HCT116 (cell line): Measurements from ENCODE around the gene NEDD4.
"Not testable (repeated sequence)": the region's sequence is repeated elsewhere in the genome, so short reads cannot be mapped to it uniquely, and the experiment has no call there.

Experiments used
- CEBPB ChIP-seq: IDR thresholded peaks from 2 replicates; pipeline ENCODE4 v1.6.1; 2012; ENCODE audit warnings: low read depth
- ELF1 ChIP-seq: IDR thresholded peaks from 2 replicates; pipeline ENCODE4 v1.6.1; 2012; ENCODE audit warnings: low read depth, borderline replicate concordance
- EZH2 ChIP-seq: fragments of 200-600 bp; sonication (generic); IDR thresholded peaks from 2 replicates; pipeline ENCODE4 v1.6.1; 2017; ENCODE audit warnings: antibody characterized with exemption, mixed run types
- EZH2phosphoT487 ChIP-seq: fragments of 200-600 bp; IDR thresholded peaks from 2 replicates; pipeline ENCODE4 v1.6.1; 2018; ENCODE audit warnings: antibody characterized with exemption, borderline replicate concordance
- FOSL1 ChIP-seq: IDR thresholded peaks from 2 replicates; pipeline ENCODE4 v1.6.1; 2012; ENCODE audit warnings: low read depth
- POLR2A ChIP-seq: IDR thresholded peaks from 2 replicates; pipeline ENCODE4 v1.7.0; 2011; ENCODE audit warnings: borderline replicate concordance; ENCODE audit not compliant: insufficient read depth, insufficient read length; ENCODE audit errors: extremely low read depth
- POLR2AphosphoS5 ChIP-seq: IDR thresholded peaks from 2 replicates; pipeline ENCODE4 v1.6.1; 2011; ENCODE audit warnings: mild to moderate bottlenecking, low read depth, low read length, moderate library complexity
- SIN3A ChIP-seq: IDR thresholded peaks from 2 replicates; pipeline ENCODE4 v1.6.1; 2012; ENCODE audit warnings: low read depth
- SRF ChIP-seq: IDR thresholded peaks from 2 replicates; pipeline ENCODE4 v1.6.1; 2012; ENCODE audit warnings: low read depth
- ZNF274 ChIP-seq: fragments of 200-500 bp; sonication (Bioruptor generic); IDR thresholded peaks from 2 replicates; pipeline ENCODE4 v1.6.1; 2014; ENCODE audit warnings: mild to moderate bottlenecking, low read depth, low read length, inconsistent platforms
- TF ChIP-seq, protein P1 (sequence below), 3 experiments: fragments of 200-600 bp in 1 of 3; sonication (generic) in 1 of 3; IDR thresholded peaks in 2 of 3; conservative IDR thresholded peaks in 1 of 3; 2 replicates each; pipeline ENCODE4 v1.5.1; 2012 to 2017; ENCODE audit warnings: low read depth in 2 of 3, low read length in 2 of 3, antibody characterized with exemption in 1 of 3, borderline replicate concordance in 1 of 3, control low read depth in 1 of 3, mild to moderate bottlenecking in 1 of 3, mixed read lengths in 1 of 3, mixed run types in 1 of 3, moderate library complexity in 1 of 3; ENCODE audit not compliant: insufficient read depth in 1 of 3
- TF ChIP-seq, protein P2 (sequence below): IDR thresholded peaks from 2 replicates; pipeline ENCODE4 v1.6.1; 2012
- TF ChIP-seq, protein P3 (sequence below): IDR thresholded peaks from 2 replicates; pipeline ENCODE4 v1.6.1; 2012; ENCODE audit warnings: low read depth

DNA sequence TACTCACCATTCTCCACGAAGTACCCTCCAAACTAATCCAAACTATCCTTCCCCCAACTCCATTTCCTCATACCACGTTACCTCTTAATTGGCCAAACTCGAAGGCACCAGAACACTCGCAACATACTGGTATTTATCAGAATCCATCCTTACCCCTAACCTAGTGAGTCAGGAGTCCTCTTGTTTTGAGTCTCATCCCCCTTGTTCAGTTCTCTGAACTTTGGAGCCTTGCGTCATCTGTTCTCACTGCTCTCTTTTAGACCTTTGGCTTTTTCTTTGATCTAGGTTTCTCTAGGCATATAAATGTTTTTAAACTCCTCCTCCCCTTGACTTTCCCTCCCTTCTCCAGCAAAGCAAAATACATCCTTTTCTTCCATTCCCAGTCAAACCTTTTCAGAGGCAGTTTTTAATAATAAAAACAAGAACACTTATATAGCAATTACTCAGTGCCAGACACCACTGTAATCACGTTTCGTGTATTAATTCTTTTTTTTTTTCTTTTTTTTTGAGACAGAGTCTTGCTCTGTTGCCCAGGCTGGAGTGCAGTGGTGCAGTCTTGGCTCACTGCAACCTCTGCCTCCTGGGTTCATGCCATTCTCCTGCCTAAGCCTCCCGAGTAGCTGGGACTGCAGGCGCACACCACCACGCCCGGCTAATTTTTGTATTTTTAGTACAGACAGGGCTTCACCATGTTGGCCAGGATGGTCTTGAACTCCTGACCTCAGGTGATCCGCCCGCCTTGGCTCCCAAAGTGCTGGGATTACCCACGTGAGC is 40.7 kb downstream of the NEDD4 start:
- TF ChIP-seq, protein P1, sequence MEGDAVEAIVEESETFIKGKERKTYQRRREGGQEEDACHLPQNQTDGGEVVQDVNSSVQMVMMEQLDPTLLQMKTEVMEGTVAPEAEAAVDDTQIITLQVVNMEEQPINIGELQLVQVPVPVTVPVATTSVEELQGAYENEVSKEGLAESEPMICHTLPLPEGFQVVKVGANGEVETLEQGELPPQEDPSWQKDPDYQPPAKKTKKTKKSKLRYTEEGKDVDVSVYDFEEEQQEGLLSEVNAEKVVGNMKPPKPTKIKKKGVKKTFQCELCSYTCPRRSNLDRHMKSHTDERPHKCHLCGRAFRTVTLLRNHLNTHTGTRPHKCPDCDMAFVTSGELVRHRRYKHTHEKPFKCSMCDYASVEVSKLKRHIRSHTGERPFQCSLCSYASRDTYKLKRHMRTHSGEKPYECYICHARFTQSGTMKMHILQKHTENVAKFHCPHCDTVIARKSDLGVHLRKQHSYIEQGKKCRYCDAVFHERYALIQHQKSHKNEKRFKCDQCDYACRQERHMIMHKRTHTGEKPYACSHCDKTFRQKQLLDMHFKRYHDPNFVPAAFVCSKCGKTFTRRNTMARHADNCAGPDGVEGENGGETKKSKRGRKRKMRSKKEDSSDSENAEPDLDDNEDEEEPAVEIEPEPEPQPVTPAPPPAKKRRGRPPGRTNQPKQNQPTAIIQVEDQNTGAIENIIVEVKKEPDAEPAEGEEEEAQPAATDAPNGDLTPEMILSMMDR (IDR thresholded peaks at IDR 0.05 in 2 of 3, conservative IDR thresholded peaks at IDR 0.05 in 1 of 3; ENCODE audit: borderline replicate concordance in 1 of 3, insufficient read depth in 1 of 3, low read depth in 2 of 3, low read length in 2 of 3), result not testable (repeated sequence)
- not testable (repeated sequence) for TF ChIP-seq ZNF274, EZH2, EZH2phosphoT487, POLR2A, CEBPB, SRF, FOSL1, SIN3A, POLR2AphosphoS5, ELF1
- TF ChIP-seq, protein P2, sequence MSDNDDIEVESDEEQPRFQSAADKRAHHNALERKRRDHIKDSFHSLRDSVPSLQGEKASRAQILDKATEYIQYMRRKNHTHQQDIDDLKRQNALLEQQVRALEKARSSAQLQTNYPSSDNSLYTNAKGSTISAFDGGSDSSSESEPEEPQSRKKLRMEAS, result not testable (repeated sequence)
- TF ChIP-seq, protein P3, sequence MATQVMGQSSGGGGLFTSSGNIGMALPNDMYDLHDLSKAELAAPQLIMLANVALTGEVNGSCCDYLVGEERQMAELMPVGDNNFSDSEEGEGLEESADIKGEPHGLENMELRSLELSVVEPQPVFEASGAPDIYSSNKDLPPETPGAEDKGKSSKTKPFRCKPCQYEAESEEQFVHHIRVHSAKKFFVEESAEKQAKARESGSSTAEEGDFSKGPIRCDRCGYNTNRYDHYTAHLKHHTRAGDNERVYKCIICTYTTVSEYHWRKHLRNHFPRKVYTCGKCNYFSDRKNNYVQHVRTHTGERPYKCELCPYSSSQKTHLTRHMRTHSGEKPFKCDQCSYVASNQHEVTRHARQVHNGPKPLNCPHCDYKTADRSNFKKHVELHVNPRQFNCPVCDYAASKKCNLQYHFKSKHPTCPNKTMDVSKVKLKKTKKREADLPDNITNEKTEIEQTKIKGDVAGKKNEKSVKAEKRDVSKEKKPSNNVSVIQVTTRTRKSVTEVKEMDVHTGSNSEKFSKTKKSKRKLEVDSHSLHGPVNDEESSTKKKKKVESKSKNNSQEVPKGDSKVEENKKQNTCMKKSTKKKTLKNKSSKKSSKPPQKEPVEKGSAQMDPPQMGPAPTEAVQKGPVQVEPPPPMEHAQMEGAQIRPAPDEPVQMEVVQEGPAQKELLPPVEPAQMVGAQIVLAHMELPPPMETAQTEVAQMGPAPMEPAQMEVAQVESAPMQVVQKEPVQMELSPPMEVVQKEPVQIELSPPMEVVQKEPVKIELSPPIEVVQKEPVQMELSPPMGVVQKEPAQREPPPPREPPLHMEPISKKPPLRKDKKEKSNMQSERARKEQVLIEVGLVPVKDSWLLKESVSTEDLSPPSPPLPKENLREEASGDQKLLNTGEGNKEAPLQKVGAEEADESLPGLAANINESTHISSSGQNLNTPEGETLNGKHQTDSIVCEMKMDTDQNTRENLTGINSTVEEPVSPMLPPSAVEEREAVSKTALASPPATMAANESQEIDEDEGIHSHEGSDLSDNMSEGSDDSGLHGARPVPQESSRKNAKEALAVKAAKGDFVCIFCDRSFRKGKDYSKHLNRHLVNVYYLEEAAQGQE, result not testable (repeated sequence)
